ENCODE results near the gene HSPH1.

Gene HSPH1

GRCh38 chr13:31096654-31097302, 64.9 kb downstream of the HSPH1 start:
- DNase-seq (ENCODE audit: low read depth, low spot score): no peak

- DNase-seq (ENCODE audit: low read depth, low spot score): peak; percentile 71
These were observed 67.2 kb downstream of the HSPH1 start for GRCh38 chr13:31094331-31095015.

DNA sequence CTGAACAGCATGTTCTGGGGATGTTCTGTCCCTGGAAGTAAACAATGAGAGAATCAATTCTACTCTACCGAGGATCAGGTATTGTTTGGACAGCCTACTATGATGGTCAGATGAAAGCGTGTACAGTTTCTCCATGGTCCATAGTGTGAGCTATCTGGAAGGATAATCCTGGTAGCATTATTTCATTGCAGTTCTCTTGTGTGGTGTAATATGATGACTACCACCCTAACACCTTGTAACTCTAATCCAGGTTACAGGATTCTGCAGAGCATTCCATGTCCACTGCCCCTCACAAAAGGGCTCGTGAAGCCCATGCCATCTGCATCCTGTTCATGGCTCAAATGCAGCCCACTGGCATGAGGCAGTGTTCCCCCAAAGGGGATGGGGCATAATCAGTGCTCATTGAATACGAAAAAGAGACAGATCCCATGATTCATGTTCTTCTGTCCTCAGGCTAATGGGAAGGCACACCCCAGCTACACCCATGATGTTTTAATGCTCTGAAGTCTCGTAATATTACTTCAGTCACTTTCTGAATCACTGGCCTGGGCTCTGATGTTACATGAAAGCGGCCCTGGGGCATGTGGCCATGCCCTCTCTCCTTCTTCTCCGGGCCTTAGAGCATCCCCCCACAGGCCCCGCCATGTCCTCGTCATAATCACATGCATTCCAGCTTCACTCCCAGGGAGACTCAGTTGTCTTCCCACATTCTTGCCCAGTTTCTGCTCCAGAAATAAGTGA, 68.4 kb downstream of the HSPH1 start:
- no peak for DNase-seq (ENCODE audit: low read depth, low spot score)

- DNase-seq (ENCODE audit: low read depth, low spot score): no peak
These were observed 69.1 kb downstream of the HSPH1 start for GRCh38 chr13:31092646-31093045.

DNA sequence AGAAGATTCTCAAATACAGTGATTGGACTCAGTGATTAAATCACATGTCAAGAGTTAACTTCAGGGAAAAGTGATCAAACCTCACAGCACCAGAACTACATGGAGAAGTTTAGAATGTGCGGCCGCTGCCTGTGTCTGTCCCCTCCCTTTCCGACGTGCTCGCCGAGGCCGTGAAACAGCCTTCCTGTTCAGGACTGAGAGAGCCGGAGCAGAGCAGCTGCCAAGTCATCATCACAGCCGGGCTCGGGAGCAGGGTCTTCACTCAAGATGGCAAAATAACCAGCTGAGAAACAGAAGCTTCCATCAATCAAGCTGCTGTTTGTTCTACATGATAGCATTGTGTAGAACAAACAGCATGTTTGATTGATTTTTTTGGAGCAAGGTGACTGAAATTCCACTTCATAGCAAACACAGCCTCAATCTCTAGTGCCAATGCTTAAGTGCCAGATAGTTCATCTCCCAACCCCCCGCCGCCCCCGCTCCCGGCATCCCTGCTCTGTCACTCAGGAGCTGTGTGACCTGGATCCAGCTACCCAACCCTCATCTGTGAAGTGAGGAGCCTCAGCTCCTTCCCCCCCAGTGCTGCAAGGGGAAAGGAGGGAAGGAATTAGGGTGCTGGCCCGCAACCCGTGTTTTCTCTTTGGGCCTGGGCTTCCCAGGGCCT, 70.6 kb downstream of the HSPH1 start:
- DNase-seq (ENCODE audit: low read depth, low spot score): peak; percentile 54

- peak; percentile 79 for DNase-seq (ENCODE audit: low read depth, low spot score)
These were observed 71.6 kb downstream of the HSPH1 start for GRCh38 chr13:31090096-31090495.

- DNase-seq (ENCODE audit: low read depth, low spot score): no peak
These were observed 72.1 kb downstream of the HSPH1 start for GRCh38 chr13:31089649-31090048.

DNA sequence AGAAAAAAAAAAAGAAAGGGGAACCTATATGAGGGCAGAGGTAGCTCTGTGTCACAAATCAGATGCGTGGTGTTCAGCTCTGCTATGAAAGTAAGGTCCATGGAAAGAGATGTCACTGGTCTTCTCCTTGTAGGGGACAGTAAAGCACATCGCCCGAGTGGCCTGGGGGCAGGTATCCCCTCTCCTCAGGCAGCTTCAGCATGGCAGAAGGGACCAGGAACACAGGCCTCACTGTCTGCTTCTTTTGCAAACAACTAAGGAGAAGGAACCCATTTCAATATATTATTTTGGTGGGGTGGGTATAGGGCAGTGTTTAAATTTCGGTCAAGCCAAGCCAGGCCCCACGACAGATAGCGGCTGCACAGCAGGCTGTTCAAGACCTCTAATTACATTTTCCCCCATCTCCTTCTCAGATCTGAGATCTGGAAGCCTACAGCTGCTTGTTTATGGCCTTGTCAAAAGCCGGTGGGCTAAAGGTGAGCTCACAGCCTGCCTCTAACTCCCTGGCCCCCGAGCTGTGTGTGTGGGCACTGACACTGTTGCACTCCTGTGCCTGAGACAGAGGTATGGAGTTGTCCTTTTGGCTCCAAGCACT, 72.8 kb downstream of the HSPH1 start:
- no peak for DNase-seq (ENCODE audit: low read depth, low spot score)
